Measurements from ENCODE around the gene SVEP1. TPM values are rescaled to one million over a fixed set of nuclear protein-coding genes. Genes with fewer than 3 reads are reported as not detected.

Gene SVEP1
- total and polyA plus RNA-seq, 7 donors = 0.78 to 16.3 (median 5.5) TPM

DNA sequence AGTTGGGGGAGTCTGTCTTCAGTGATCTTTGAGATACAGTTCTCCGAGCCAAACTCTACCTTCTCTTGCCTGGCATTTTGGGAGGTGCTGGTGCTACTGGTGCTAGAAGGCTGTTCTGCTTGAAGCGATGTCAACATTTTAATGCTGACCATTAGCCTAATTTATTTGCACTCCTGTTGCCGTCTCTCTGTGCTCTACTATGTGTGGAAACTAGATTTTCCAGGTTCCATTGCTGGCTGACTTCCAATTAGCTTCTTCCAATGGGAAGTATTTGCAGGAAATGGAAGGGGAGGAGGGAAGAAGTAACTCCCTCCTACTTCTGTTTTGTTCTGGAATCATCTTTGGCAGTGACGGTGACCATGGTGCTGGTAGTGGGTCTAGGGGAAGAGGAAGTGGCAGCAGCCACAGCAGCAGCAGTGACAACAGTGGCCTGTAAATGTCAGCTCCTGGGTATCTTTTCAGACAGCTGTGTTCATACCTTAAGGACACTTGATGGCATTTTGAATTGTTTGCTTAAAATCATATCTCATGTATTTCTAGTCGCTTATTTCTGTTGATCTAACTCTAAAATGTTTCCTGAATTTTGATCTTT lies 249.8 kb downstream of the SVEP1 start:
- Histone ChIP-seq H3K27ac (no peak overlapping the region), H3K27me3 (ENCODE audit: insufficient read depth in 3 of 3, low read length in 2 of 3) (no peaks in the 10 kb centered on the region), H3K4me3 (no peak overlapping the region), H3K9me3 (no peaks in the 10 kb centered on the region), H3K4me1 (no peaks in the 10 kb centered on the region), H3K36me3 (ENCODE audit: insufficient read depth in 1 of 2, low read depth in 1 of 2) (no peaks in the 10 kb centered on the region)
- no peak for TF ChIP-seq CTCF (IDR thresholded peaks at IDR 0.05)
- intact Hi-C loops (cut with DNase I) = no loop called here
- DNase-seq (no peak), ATAC-seq (no peak)
- WGBS, 3 donors = 32 to 45% (median 36%) methylated on average over 5 of the region's 5 CpGs

- no peak for TF ChIP-seq CTCF (IDR thresholded peaks at IDR 0.05)
- intact Hi-C loops (cut with DNase I) = no loop called here
- Histone ChIP-seq H3K27ac (no peak overlapping the region), H3K4me3 (no peak overlapping the region), H3K27me3 (ENCODE audit: insufficient read depth in 3 of 3, low read length in 2 of 3) (no peaks in the 10 kb centered on the region), H3K9me3 (no peaks in the 10 kb centered on the region), H3K36me3 (ENCODE audit: insufficient read depth in 1 of 2, low read depth in 1 of 2) (no peaks in the 10 kb centered on the region), H3K4me1 (no peaks in the 10 kb centered on the region)
- ATAC-seq = no peak
- WGBS, 3 donors = 75 to 83% (median 75%) methylated on average over 1 of the region's 1 CpG
- DNase-seq = no peak
Measured at GRCh38 chr9:110328763-110329162, 250.8 kb downstream of the SVEP1 start.

DNA sequence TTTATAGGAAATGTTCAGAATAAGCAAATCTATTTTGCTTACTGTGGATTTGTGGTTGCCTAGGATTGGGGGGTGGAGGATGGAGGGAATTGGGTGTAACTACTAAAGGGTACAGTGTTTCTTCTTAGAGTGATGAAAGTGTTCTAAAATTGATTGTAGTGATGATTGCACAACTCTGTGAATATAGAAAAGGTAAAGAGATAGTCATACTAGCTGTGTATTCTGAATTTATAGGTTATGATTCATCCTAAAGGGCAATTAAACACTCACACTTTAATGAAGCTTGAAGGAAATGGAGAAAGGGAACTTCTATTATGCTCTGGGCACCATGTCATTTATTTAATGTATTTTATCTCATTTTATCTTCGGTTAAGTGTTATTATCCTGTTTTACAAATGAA lies 251.8 kb downstream of the SVEP1 start:
- H3K36me3 ChIP-seq (ENCODE audit: insufficient read depth in 1 of 2, low read depth in 1 of 2) = no peaks in the 10 kb centered on the region
- H3K9me3 ChIP-seq = no peaks in the 10 kb centered on the region
- no peak for ATAC-seq
- intact Hi-C loops (cut with DNase I) = no loop called here
- H3K27ac ChIP-seq = no peak overlapping the region
- no peaks in the 10 kb centered on the region for H3K27me3 ChIP-seq (ENCODE audit: insufficient read depth in 3 of 3, low read length in 2 of 3)
- WGBS, 3 donors = 93 to 98% (median 97%) methylated on average over 1 of the region's 1 CpG
- no peak for TF ChIP-seq CTCF (IDR thresholded peaks at IDR 0.05)
- DNase-seq = no peak
- H3K4me3 ChIP-seq = no peak overlapping the region
- H3K4me1 ChIP-seq = no peaks in the 10 kb centered on the region

DNA sequence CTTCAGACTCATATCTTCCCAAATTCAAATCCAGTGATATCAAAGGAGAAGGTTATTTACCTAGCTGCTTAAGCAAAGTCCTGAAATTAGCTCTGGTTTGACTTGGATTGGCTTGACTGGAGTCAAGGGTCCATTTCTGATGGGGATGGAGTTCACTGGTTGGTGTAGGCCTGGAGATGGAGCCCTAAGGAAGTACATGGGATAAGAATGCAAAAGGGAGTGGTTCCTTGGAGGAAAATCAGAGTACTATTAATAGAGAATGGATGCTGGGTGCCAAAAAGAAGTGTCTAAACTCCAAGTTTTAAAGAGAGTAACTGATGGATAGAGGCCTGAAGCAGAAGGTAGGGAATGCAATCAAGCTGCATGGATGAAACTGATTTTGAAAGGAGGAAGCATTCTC lies 255.7 kb downstream of the SVEP1 start:
- DNase-seq = no peak
- ATAC-seq = no peak
- Histone ChIP-seq H3K4me3 (no peak overlapping the region), H3K27ac (no peak overlapping the region), H3K36me3 (ENCODE audit: insufficient read depth in 1 of 2, low read depth in 1 of 2) (no peaks in the 10 kb centered on the region), H3K27me3 (ENCODE audit: insufficient read depth in 3 of 3, low read length in 2 of 3) (no peaks in the 10 kb centered on the region), H3K4me1 (no peaks in the 10 kb centered on the region), H3K9me3 (no peaks in the 10 kb centered on the region)
- TF ChIP-seq CTCF (IDR thresholded peaks at IDR 0.05) = no peak
- intact Hi-C loops (cut with DNase I) = no loop called here
